Hematopoietic multipotent progenitor cell treated with erythropoietin and hydrocortisone succinate and interleukin-3 and kit ligand, for 6 days (in vitro differentiated cells): Measurements from ENCODE around the gene PRTN3.

Source experiments
- DNase-seq: peaks from one replicate; pipeline ENCODE4 v3.0.0-alpha.2; 2015

PRTN3 gene, protein sequence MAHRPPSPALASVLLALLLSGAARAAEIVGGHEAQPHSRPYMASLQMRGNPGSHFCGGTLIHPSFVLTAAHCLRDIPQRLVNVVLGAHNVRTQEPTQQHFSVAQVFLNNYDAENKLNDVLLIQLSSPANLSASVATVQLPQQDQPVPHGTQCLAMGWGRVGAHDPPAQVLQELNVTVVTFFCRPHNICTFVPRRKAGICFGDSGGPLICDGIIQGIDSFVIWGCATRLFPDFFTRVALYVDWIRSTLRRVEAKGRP

DNA sequence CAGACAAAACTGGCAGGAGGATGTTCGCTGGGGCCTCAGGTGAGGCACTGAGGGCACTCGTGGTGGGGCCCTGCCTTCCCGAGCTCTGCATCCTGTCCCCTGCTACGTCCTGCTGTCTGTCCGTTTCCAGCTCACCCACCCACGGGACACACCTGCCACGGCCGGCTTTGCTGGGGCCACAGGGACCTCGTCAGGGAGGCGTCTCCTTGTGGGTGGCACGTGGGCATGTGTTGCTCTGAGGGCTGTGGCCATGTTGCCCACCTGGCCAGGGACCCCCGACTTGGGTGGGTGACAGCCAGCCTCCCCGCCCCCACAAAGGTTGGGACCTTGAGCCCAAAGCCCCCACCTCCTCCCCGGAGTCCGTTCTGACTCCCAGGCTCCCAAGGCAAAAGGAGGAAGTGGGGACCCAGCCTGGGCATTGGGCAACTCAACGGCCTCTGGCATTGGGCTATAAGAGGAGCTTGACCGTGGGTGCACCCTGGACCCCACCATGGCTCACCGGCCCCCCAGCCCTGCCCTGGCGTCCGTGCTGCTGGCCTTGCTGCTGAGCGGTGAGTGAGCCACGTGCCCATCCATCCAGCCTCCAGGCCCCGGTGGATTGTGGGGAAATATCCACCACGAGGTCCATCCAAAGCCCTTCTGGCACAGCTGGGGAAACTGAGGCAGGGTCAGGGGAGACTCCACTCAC, at the start of gene PRTN3:
Gene PRTN3 (plus strand): TSS at position 481 of the 688 bp plus-strand sequence. CDS start 10 bp downstream, at position 491.
- no peak for DNase-seq

DNA sequence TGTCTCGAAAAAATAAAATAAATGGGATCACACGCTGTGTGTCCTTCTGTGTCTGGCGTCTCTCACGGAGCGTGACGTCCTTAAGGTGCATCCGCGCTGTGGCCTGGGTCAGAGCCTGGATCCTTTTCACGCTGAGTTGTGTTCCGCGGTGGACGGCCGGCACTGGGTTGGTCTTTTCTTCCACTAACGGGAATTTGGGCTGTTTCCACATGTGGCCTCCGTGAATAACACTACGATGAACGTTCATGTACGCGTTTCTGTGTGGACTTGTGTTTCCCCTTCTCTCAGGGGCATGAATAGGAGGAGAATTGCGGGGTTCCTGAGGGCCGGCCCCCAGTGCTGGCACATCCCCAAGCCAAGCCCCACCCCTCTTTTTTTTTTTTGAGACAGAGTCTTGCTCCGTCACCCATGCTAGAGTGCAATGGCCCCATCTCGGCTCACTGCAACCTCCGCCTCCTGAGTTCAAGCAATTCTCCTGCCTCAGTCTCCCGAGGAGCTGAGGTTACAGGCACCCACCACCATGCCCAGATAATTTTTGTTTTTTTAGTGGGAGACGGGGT, 49.7 kb upstream of the PRTN3 start:
- DNase-seq, result peak; percentile 49

DNA sequence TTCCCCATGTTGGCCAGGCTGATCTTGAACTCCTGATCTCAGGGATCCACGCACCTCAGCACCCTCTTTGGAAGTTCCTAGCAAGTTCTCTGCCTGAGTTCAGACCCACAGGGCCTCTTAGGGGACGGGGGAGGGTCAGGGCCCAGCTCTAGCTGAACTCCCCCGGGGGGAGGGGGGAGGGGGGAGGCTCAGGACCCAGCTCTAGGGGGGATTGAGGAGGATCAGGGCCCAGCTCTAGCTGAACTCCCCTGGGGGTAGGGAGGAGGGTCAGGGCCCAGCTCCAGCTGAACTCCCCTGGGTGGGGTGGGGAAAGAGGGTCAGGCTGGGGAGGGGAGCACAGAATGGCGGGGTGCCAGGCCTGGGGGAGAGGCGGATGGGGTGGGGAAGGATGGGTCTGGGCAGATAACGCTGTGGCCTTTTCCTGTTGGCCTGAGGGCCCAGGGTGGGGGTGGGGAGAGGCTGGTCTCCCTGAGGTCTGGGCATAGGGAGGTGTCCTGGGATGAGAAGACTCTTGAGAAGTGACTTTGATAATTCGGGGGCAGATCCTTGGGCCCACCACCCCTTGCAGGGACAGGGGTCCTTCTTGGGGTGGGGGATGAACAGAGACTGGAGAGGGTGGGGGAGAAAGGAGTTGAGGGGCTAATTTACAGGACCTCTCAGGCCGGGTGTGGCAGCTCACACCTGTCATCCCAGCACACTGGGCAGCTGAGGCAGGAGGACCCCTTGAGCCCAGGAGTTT, 49.1 kb upstream of the PRTN3 start:
- DNase-seq, result peak; percentile 90

DNA sequence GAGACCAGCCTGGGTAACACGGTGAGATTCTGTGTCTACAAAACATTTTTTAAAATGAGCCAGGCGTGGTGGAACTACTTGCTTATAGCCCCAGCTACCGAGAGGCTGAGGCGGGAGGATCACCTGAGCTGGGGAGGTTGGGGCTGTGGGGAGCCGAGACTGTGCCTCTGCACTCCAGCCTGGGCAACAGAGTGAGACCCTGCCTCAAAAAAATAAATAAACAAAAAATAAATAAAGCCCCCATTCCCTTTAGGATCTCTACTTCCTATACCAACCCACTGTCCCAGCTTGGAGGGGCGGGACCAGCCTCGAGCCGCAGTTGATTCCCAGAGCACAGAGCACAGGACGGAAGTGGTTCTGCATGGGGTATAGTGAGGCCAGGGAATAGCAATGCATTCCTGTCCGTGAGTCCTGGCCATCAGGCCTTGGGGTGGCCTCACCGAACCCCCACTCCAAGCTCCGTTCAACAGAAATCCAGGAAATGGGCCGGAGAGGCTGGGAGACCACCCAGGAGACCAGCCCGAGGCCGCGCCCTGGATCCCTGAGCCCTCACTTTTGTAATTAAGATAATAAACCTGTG, 48.4 kb upstream of the PRTN3 start:
- DNase-seq, result peak; percentile 64

DNA sequence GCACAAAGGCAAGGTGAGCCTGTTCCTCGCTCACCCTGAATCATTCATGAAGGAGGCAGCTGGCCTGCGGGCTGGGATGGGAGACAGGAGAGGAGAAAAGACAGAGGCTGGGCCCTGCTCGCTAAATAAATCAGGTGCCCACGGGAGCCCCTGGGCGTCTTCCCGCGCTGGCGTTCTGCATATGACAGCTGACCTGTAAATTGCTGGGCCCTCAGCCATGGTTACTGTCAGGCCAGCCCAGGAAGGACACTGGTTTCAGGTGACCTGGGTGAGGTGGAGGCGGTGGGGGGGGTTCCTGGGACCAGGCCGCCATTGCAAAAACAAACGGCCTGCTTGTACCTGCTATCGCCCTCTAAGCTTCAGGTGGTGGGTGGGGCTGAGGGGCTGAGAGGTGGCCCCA, 47.0 kb upstream of the PRTN3 start:
- no peak for DNase-seq

DNA sequence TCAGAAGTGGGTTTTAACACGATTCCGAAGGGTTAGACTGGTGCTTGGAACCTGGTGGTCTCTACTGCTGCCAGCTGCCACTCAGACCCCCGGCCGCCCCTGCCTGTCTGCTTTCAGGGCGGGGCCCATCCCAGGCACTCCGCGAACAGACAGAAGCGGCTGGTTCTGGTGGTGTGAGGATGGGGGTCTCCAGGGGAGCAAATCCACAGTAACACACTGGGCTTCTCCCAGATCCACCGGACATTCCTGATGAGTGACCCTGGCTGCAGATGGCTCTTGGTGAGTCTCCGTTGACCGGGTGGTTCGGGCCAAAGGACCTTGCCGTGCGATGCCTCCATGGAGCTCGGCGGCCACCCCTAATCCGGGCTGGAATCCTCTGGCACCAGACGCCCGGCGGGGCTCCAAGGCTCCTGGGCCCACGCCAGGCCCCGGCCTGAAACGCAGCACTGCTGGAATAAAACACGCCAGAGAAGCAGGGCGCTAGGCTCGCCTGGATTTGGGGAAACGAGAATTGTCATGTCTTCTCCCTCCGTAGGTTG, 45.7 kb upstream of the PRTN3 start:
- no peak for DNase-seq

DNA sequence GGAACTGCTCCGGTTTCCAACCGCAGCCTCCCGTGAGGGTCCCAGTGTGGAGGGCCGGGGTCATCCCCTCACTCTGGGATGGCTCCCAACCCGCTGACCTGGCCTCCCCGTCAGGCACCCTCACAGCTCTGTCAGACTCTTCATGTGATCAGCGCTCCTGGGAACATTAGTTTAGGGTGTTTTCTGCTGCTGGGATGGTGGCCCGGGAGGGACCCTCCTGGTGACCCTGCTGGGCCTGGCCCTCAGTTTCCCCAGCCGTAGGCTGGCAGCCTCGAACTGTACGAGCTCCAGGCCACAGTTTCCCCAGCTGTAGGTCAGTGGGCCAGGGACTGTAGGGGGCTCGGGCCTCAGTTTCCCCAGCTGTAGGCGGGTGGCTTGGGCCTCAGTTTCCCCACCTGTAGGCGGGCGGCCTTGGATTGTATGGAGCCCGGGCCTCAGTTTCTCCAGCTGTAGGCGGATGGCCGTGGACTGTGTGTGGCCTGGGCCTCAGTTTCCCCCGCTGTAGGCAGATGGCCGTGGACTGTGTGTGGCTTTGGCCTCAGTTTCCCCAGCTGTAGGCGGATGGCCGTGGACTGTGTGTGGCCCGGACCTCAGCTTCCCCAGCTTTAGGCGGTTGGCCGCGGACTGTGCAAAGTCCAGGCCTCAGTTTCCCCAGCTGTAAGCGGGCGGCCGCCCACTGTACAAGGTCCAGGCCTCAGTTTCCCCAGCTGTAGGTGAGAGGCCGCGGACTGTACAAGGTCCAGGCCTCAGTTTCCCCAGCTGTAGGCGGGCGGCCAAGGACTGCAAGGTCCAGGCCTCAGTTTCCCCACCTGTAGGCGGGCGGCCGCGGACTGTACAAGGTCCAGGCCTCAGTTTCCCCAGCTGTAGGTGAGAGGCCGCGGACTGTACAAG, 44.9 kb upstream of the PRTN3 start:
- DNase-seq, result no peak

DNA sequence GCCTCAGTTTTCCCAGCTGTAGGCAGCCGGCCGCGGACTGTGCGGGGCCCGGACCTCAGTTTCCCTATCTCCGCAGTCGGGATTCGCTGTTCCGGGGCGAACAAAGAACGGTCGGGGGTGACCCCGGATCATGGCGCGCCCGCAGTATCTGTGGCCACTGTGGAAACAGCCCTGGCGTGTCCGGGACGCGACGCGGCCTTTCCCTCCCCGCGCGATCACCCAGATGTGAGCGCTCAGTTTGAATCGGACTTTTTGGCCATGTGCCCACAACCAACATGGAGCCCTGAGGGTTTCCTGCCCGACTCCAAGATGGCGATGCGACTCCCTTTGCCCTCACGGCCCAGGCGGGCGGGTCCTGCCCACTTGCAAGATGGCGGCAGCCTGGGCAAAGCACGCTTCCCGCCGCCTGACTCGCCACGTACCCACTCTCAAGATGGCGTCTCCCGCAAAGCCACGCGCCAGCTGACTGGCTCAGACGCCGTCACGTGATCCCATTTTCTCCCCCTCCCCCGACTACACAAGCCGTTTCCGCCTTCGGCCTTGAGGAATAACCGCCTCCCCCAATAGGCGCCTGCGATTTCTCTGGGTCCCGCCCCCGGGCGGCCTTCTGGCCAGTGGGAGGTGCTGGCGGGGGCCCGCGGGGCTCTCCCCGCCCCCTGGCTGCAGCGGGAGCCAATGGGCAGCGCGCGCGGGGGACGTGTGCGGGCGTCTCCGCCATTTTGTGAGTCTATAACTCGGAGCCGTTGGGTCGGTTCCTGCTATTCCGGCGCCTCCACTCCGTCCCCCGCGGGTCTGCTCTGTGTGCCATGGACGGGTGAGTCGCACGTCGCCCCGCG, 43.9 kb upstream of the PRTN3 start, which contains the start of gene PTBP1:
Gene PTBP1 (plus strand): TSS at position 761 of the 836 bp plus-strand sequence. CDS start 46 bp downstream, at position 807.
- DNase-seq, result peak; percentile 100

DNA sequence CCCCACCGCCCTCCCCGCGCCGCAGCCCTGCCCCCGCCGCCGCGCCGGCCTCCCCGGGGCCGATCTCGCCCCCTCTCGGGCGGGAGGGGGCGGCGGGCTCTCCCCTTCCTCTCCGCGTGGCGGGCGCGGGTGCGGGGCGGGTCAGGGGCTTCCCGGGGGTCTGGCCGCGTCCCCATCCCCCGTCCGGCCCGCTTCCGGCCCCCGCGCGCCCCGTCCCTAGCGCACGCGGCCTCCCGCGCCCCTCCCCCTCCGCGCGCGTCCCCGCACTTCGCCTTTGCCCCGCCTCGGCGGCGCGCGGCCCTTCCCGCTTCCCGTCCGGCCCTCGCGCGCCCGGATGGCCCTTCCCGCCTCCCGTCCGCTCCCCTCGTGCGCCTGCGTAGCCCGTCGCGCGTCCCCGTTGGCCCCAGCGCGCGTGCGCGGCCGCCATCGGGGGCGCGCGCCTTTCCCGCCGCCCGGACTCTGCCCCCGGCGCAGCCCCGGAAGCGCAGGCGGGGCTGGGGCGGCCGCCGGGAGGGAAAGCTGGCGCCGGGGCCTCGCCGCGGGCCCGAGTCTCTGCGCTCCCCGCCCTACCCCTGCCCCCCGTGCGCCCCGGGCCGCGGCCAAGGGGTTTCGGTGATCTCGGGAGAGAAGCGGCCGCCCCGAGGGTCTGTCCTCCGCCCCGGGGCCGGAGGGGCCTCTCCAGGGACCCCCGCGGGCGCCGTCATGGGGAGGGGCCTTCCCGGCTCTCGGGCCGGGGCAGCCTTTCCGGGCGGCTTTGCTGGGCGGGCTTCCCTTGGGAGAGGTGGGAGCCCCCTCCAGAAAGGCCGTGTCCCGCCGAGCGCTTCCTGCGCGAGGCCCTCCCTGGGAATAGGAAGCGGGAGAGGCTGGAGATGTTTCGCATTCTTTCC, 43.0 kb upstream of the PRTN3 start:
- DNase-seq, result peak; percentile 94

DNA sequence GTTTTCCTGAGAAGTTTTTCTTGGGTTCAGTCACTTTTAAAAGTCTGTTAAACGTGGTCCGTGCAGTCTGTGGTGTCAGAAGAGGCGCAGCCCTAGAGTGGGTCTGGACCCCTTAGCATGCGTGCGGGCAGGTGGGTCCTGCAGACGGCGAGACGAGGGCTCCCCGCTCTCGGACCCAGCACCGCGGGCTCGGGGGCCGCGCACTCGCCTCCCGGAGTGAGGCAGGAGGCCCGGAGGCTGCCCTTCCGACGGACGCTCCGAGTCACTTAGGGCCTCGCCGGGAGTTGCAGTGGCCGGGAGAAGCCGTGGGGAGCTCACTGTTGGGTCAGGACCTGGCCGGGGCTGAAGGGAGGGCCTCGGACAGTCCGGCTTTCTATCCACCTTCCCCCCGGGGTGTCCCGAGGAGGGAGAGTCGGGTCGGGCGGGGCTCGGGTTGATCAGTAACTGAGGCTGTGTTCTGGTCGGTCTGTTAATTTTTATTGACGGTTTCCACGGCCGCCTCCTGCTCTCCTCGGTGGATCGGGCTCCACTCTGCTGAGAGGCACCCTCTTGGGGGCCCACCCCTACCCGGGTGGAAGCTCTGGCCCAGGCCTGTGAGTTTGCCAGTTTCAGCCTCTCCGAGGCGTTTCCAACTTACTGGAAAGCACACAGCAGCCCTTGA, 42.3 kb upstream of the PRTN3 start:
- DNase-seq, result no peak

DNA sequence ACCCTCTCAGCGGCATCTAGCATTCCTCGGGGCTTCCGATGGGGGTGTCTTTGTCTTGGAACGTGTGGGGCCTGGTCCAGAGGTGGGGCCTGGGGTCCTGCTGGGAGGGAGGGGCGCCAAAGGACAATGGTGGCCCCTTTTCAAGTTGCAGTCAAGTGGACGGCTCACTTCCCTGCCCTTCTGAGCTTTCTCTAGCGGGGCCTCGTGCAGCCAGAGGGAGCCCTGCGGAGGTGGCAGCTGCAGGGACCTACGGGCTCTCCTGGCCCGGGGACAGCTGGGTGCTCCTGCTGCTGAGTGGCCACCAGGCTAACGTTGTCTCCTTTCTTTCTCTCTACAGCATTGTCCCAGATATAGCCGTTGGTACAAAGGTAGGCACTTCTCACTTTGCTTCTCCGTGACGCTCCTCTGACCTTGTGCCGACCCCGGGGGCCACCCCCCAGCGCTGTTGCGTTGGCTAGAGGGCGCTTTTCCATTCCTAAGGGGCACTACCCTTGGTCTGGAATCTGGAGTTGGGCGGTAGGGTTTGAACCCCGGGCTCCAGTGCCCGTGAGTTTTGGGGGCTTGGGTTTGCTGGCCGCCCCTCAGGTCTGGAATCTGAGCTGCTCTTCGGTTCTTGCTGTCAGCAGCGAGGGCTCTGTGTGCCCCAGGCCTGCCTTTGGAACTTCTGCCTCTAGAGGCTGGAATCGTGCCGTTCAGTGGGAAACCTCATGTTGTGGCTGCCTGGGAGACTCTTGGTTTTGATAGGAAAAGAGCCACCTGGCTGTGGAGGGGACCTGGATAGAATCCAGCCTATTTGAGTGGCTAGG, 41.5 kb upstream of the PRTN3 start:
- DNase-seq, result peak; percentile 55

DNA sequence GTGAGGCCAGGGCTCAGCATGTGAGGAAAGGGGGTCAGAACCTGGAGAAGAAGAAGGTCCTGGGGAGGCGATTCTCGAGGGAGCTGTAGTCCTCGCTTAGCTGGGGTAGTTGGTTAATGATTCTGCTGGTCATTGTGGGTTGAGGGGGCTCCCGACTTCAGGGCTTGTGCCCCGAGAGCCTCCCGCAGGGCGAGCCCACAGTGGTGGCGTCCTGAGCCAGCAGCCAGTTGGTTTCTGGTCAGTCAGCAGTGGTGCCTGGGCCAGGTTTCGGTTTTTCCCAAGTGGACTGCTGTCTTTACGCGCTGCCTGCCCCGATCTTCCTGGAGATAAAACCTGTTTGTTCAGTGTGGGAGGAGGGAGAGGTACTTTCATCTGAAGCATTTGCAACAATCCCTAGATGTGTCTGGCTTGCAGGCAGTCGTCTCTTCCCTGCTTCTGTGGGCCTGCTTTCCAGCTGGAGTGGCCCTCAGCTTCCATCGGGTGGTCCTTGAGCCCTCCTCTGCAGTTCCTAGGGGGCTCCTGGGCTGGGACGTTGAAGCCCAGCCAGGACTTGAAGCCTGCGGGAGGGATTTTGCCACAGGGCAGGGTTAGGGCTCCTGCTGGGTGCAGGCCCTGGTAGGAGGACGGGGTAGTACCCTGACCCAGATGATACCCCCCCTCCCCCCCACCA, 40.3 kb upstream of the PRTN3 start:
- DNase-seq, result no peak

DNA sequence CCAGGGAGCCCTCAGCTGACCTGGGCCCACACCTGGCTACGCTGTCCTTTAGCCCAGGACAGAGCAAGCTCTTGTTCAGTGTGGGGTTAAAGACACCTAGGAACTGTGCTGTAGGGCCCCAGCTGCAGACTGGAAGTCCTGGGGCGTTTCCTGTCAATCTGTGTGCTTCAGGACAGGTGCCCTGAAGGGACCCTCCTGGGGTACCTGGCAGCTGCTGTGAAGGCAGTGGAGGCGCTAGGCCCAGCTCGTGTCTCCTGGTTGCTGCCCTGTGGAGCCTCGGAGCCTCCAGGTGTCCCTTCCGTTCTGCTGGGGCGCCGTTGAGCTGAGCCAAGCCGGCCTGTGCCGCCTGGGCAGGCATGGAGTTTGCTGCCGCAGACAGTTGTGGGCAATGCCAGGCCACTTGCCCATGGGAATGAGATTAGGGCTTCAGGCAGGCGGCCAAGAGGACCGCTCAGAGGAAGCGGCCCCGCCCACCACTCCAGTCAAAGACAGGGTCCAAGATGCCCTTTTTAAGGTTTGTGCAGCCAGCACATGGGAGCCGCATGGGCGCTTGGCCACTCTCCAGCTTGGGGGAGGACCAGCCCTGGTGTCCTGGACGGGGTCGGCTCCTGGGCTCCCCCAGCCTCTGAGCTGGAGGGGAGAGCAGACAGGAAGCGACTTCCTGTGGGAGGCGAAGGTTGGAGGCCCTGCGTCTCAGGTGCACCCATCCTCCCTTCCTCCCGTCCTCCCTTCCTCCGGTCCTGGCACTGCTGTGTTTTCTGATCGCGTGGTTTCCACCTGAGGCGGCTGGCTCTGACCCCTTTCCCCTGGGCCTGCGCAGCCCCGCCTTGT, 39.6 kb upstream of the PRTN3 start:
- peak; percentile 84 for DNase-seq

DNA sequence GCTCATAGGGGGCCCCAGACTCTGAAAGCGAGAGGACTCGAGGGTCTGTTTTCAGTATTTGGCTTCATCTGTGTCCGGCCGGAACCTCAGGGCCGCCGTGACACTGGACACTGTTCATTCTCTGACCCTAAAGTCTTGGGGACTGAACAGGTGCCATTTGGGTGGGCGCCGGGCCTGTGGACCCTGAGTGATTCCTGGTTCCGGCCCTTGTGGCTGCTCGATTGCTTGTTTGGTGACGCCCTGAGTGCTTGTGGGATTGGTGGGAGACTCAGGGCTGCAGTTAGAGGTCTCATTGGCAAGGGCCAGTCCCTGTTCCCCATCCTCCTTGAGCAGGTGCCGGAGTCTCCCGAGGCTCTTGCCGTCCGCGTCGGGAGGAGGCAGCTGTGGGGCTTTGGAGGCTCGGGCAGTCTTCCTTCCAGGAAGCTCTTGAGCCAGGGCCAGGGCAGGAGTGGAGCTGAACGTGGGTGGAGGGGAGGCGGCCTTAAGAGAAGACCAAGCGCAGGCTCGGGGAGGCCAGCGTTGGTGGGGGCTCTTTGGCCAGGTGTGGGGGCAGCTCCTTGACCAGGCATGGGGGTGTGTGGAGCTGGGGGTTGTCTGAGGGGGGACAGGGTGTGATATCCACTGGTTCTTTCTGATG, 38.8 kb upstream of the PRTN3 start:
- no peak for DNase-seq

DNA sequence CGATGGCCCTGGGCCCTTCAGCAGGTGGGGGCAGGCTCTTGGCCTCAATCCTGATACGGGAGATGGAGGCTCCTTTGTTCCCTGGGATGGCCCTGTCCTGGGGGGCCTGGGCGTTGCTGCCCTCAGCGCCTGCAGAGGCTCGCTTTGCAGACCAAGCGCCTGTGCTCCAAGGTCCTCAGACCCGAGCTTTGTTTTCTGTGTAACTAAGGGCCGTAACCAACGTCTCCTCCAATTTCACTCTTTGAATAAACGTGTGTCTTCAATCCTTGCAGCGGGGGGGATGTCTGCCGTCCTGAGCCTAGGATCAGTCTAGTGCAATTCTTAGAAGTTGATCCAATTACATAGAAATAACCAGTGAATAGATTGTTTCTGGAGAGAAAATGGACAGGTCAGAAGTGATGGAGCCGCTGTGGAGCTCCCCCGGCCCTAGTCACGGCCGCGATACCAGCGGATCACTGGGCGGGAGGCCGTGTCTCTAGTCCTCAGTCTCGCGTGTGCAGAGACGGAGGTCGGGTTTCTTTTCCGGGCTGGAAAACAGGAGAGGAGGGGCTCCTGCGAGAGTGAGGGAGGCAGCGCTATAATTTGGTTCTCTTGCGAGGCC, 38.2 kb upstream of the PRTN3 start:
- DNase-seq, result no peak

DNA sequence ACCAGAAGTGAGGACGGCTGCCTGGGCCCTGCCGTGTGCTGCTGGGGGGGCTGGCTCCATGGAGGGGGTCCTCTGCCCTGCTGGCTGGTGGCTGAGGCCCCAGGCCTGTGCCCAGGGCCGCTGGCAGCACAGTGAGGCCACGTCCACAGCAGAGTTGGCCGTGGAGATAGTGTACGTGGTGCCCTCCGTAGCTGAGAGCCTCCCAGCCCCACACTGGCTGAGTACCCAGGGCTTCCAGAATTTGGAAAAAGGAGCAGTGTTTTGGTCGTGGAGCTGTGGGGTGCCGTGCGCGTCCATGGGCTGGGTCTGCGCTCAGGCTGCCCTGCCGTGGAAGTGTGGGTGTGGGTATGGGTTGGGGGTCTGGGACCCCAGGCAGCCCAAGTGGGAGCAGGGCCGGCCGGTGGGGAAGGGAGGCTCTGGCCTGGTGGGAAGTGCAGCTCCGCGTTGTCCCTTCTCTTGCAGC, 37.7 kb upstream of the PRTN3 start:
- no peak for DNase-seq
